GM19099 (cell line): ENCODE data around the gene CD96.

Experiments
- POLR2A ChIP-seq: IDR thresholded peaks from 3 replicates; pipeline ENCODE4 v1.6.1; 2011; ENCODE audit warnings: low read depth; ENCODE audit not compliant: insufficient read length; ENCODE audit errors: extremely low read depth

CD96 gene

GRCh38 chr3:111635403-111635802 is 93.4 kb downstream of the CD96 start:
- TF ChIP-seq POLR2A: no peak

- TF ChIP-seq POLR2A: no peak
Observed at GRCh38 chr3:111636366-111636885, 94.4 kb downstream of the CD96 start.

DNA sequence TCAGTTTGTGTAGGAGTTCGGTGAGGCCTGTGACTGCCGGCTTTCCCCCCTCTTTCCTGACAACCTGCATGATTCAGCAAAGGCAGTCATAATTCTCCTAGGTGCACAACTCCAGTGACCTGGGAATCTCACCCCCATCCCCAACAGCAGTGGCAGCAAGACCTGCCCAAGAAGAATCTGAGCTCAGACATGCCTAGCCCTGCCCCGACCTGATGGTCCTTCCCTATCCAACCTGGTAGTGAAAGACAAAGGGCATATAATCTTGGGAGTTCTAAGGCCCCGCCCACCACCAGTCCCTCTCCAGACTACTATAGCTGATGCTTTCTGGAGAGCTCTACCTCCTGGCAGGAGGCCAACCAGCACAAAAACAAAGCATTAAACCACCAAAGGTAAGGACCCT is 97.3 kb downstream of the CD96 start:
- no peak for TF ChIP-seq POLR2A

DNA sequence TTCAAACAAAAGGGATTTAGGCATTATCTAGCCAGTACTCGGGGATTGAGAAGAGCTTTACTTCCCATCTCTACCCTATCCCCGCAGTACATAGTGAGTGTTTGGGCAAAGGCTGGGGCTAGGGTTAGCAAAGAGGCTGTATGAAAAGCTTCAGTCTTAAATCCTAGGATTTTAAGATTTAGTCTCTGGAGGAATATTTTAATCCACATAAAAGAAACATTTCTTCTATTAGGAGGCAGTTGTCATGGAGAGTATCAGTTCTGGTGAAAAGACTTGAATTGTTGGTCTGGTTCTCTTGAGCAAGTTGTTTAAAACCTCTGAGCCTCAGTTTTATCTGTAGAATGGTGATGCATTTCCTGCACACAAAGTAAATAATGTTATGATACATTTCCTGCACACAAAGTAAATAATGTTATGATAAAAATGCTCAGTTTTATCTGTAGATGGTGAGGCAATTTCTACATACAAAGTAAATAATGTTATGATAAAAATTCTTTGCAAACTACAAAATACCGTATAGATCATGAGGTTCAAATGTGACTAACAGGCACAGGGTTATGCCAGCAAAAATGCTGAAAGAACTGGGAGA is 107.1 kb downstream of the CD96 start:
- no peak for TF ChIP-seq POLR2A

DNA sequence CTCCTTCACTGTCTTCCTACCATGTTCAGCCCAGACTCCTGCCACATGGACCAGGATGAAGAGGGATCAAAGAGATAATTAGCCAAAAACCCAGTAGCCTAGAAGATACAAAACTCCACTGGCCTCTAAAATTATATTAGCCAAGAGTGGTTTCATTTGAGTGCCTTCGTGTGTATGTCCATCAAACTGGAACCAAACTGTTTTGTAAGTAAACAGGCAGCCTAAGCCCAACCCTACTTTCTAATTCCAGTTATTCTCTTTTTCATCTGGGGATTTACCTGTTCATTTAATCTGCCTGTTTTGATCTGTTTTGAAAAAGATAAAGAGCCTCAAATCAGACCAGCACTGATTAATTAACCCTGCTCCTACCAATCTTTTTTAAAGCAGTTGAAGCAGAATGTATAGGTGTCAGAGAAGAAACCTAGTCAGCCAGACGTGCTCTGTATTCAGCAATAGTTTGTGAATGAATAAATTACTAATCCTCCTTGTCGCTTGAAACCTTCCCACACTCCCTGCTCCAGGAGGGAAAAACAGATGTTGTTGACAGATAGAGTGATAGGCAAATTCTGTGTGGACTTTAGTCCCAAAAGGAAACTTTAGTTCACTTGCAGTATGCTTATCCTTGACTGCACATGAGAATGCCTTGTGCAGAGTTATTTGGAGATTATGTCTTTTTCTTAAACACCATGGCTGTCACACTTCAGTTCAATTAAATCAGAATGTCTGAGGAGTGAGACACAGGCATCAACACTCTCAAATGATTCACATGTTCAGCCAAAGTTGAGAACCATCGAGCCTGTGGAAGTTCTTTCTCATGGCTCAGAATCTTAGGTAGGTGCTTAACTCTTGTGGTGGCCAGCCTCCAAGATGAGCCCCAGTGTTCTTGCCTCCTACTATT is 108.6 kb downstream of the CD96 start:
- TF ChIP-seq POLR2A: no peak

- TF ChIP-seq POLR2A: no peak
Observed at GRCh38 chr3:111652492-111653180, 110.6 kb downstream of the CD96 start.

GRCh38 chr3:111653766-111654165 is 111.8 kb downstream of the CD96 start:
- no peak for TF ChIP-seq POLR2A

- no peak for TF ChIP-seq POLR2A
Observed at GRCh38 chr3:111662012-111662411, 120.0 kb downstream of the CD96 start.

DNA sequence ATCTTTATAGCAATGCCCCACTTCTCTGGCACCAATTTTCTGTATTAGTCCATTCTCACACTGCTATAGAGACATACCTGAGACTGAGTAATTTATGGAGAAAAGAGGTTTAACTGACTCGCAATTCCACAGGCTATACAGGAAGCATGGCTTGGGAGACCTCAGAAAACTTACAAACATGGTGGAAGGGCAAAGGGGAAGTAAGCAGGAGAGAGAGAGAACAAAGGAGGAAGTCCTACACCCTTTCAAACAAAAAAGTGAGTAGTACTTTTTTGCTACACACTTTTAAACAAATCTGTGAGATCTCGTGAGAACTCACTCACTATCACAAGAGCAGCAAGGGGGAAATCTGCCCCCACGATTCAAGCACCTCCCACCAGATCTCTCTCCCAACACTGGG is 120.9 kb downstream of the CD96 start:
- no peak for TF ChIP-seq POLR2A

DNA sequence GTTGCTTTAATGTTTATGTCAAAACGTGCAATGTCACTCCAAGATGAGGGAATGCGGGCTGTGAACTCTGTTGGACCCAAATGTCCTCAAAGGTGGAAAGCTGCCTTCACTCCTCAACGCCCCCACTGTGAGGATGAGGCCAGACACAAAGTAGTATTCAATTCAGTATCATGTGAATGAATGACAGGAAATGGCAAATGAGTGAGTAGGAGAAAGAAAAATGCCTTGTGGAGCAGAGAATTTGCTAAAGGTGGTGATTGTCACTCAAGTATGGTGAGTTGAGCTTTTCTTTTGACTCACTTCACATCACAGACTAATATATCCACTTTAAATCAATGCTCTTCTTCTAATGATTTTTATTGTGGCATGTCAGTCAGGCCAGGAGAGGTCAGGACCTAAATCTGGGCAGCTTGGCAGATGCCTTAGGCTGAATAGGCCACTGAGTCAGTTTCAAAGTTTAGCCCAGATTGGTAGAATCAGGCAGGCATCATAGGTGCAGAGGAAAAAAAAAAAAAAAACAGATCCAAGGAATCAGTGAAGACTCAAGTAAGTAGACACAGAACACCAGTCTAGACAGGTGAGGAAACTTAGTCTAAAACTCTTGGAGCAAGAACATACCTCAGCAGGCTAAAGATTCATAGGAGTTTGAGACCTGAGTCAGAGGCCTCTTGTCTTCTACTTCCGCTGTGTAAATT is 124.2 kb downstream of the CD96 start:
- no peak for TF ChIP-seq POLR2A

- TF ChIP-seq POLR2A: no peak
Observed at GRCh38 chr3:111667170-111667569, 125.2 kb downstream of the CD96 start.

DNA sequence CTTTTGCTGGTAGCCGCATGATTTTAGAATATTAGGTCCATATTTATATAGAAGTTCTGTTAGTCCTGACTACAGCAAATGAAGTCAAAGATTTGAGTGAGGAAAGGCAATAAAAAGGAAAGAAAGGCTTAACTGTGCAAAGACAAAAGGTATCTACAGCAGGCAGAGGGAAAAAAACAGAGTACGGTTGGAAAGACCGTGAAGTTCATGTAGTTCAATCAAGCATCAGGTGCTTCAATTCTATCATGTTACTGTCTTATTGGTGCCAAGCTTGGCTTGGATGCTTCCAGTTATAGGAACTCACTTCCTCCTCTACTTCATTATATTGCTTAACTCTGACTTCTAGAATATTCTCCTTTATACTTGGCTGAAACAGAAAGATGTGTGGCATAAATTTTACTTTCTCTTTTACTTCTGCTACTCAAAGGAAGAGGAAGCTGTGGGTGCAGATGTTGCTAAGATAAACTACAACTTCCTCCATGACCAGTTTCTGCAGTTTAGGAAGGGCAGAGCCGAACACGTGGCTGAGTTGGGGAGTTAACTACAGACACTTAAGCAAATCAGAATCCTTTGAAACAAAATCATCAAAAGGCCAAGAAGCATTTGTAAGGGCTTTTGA is 125.7 kb downstream of the CD96 start:
- TF ChIP-seq POLR2A: no peak

DNA sequence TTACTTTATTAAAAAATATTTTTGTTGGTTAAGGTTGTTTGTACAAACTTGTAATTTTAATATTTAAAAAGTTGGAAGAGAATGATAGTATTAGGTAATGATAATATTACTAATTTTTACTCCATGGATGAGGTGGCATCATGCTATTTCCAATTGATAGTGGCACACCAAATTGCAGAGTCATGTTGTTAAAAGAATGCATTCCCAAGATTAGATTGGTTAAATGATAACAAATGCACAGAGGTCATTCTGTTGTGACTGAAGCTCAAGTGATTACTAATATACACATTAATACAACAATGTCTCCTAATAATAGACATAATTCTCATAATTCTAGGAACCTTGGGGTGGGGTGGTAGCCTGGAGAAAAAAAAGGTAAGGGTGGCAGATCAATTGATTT is 126.3 kb downstream of the CD96 start:
- no peak for TF ChIP-seq POLR2A

- no peak for TF ChIP-seq POLR2A
Observed at GRCh38 chr3:111668888-111669488, 127.0 kb downstream of the CD96 start.

GRCh38 chr3:111669926-111670630 is 128.1 kb downstream of the CD96 start:
- no peak for TF ChIP-seq POLR2A
